Measurements from ENCODE around the gene SARDH.
"Not testable (repeated sequence)": the region's sequence is repeated elsewhere in the genome, so short reads cannot be mapped to it uniquely, and the experiment has no call there.

SARDH gene

GRCh38 chr9:133641861-133642595 is 96.1 kb downstream of the SARDH start:
- no peak for FAIRE-seq

GRCh38 chr9:133641396-133641655 is 96.8 kb downstream of the SARDH start:
- no peak for FAIRE-seq

GRCh38 chr9:133640580-133641395 is 97.4 kb downstream of the SARDH start:
- no peak for FAIRE-seq

GRCh38 chr9:133640160-133640559 is 98.0 kb downstream of the SARDH start:
- FAIRE-seq = no peak

- FAIRE-seq = no peak
Measured at GRCh38 chr9:133639613-133640012, 98.5 kb downstream of the SARDH start.

GRCh38 chr9:133638711-133639110 is 99.4 kb downstream of the SARDH start:
- FAIRE-seq = no peak

GRCh38 chr9:133638076-133638475 is 100.1 kb downstream of the SARDH start:
- no peak for FAIRE-seq

- FAIRE-seq = no peak
Measured at GRCh38 chr9:133637451-133638055, 100.6 kb downstream of the SARDH start.

GRCh38 chr9:133636902-133637301 is 101.2 kb downstream of the SARDH start:
- FAIRE-seq = no peak

GRCh38 chr9:133635533-133636531 is 102.3 kb downstream of the SARDH start, which contains the start of gene DBH:
TSS of gene DBH (plus strand) at chr9:133636363. CDS start at chr9:133636372, 9 bp downstream.
- FAIRE-seq = no peak

- no peak for FAIRE-seq
Measured at GRCh38 chr9:133635098-133635497, 103.1 kb downstream of the SARDH start.

GRCh38 chr9:133634081-133634691 is 104.0 kb downstream of the SARDH start:
- FAIRE-seq = no peak

- no peak for FAIRE-seq
Measured at GRCh38 chr9:133633681-133634080, 104.5 kb downstream of the SARDH start.

- FAIRE-seq = no peak
Measured at GRCh38 chr9:133632806-133633680, 105.1 kb downstream of the SARDH start.

GRCh38 chr9:133631111-133631510 is 107.0 kb downstream of the SARDH start:
- no peak for FAIRE-seq

GRCh38 chr9:133629221-133630110 is 108.7 kb downstream of the SARDH start:
- FAIRE-seq = no peak

GRCh38 chr9:133628766-133629165 is 109.4 kb downstream of the SARDH start:
- no peak for FAIRE-seq

GRCh38 chr9:133627341-133627740 is 110.8 kb downstream of the SARDH start:
- no peak for FAIRE-seq

GRCh38 chr9:133626008-133626407 is 112.1 kb downstream of the SARDH start:
- not testable (repeated sequence) for FAIRE-seq

- no peak for FAIRE-seq
Measured at GRCh38 chr9:133622555-133622954, 115.6 kb downstream of the SARDH start.

Data from G401.6 (cell line).